GM21515 (cell line): Measurements from ENCODE around the gene CA5A.
"Not testable (repeated sequence)": the region's sequence is repeated elsewhere in the genome, so short reads cannot be mapped to it uniquely, and the experiment has no call there.

Experiments
- ATAC-seq: cut with Tn5 transposase; IDR thresholded peaks from one replicate; pipeline ENCODE4 v1.9.1; 2021; ENCODE audit not compliant: unreplicated experiment

The CA5A gene

DNA sequence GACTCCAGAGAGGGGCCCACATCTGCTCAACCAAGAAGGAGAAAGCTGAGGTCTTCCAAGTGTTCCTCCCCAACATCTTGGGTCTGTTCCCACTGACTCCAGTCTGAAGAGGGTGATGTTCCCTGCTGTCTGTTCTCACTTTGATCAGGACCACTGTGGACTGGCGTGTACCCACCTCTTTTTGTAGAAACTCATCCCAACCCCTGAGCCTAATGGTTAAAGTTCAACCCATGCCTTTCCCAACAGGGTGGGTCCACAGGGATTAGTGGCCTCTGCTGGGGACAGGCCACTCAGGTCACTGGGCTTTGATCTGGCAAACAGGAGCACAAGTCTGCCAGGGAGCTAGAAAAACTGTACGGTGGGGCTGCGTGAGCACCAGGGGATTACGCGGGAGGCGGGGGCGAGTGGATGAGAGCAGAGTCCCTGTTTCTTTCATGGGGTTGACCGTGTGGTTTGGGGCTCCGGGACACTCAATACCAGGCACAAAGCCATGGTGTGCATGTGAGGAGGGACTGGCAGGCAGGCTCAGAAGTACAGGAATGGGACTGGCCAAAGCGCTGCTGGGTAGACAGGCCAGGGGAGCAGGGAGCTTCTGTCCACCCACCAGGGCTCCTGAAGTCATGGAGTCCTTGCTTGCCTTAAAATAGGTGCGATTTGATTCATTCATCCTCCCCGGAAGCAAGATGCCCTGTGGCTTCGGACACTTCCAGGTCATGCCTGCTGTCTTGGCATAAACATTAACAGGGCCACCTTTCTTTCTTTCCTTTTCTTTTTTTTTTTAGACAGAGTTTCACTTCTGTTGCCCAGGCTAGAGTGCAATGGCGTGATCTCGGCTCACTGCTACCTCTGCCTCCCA lies at the start of gene CA5A:
TSS of gene CA5A (minus strand) at position 155 of the 856 bp plus-strand sequence. CDS start at position 76, 79 bp downstream.
- ATAC-seq, result no peak

DNA sequence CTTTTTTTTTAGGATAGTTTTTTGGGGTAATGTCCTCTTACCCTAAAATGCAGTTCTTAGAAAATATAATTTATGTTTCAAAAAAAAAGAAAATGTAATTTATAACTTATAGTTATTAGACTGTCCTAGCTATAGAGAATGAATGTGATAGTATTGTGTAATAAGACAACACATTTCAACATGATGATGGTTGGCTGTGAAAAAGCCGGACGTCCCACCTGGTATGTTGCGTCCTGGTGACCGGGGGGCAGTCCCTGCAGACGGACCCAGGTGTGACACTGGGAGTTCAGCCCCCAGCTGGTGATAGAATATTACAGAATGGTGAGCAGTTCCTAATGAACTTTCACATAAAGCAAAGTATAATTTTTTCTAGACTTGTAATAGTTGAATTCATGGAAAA lies 49.2 kb upstream of the CA5A start:
- not testable (repeated sequence) for ATAC-seq

DNA sequence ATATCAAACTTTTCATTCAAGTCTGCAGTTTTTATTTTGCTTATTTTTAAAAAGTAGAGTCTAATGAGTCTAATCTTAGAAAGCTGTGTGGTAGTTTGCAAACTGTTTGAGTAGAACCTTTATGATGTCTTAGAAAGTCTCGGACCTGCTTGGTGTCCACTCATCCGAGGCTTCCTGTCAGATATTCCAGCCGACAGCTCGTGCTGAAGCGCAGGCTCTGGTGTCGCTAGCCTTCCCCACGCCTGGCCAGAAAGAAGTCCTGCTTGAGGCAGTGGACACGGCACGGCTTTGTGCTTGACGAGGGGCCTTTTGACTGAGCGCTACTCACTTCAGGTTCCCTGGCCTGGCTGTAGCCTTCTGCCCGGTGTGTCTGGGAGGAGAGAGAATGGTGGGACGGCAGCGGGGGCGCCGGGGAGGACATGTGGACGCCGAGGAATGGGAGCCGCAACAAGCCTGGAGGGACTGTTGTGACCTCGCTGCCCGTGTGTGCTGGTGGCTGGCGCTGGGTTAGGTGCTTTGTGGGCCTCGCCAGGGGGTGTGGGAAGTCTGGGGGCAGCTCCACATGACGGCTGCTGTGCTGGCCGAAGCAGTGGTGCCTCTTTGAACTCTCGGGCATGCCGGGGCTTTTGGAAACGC lies 48.4 kb upstream of the CA5A start:
- no peak for ATAC-seq

DNA sequence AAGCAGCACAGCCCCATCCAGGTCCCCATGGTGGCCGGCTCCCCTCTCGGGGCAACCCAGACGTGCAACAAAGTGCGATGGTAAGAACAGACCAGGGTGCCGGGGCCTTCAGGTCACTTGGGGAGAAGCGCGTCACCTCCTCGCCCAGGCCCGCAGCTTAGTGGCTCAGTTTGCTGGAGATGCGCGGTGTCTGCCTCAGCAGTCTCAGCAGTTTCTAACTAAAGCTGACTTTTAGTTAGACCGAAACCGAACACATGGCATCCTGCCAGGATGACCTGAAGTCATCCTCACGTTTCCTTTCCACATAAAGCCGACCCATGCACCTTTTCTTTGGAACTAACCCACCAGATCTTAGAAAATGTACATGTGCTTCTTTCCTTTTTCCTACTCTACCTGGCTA lies 47.9 kb upstream of the CA5A start:
- not testable (repeated sequence) for ATAC-seq

DNA sequence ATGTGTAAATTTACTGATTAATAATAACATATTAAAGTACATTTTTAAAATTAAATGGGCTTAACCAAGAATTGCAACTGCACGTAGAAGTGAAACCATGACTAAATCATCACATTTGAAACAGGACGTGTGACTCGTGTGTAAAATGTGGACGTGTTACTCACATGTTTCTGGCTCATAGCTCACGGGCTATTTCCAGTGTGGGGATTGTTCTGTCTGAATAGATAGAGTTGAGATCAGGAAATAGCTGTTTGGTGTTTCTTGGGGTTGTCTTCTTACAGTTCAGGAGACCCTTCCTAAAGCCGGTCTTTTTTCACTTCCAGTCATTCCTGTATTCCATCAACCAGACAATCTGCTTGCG lies 47.4 kb upstream of the CA5A start:
- not testable (repeated sequence) for ATAC-seq

DNA sequence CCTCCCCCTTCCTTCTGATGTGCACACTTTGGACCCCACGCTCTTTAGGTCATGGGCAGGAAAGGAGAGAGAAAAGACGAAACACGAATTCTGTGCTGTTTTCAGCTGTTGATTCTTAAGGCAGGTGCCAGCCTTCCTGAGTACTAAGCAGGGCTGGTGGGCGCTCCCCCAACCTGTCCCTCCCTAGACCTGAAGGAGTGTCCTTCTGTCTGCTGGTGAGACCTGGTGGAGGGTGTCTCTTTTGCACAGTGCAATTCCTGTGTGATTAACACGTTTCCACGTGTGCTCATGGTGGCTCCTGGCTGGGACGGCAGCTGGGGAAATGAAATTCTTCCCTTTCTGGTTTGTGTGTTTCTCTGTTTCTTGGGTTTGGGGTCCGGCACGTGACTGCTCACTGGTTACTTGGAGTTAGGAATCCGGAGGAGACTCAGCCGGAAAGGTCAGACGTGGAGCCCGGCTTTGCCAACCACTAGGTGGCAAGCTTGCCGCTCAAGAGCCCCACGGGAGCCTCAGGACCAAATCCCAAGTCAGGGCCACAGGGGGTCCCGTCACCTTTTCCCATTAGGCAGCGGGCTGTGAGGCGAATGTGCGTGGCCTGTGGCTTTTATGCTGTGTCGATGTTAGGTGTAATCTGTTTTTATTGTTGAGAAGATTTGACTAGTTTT lies 46.9 kb upstream of the CA5A start:
- ATAC-seq, result not testable (repeated sequence)

DNA sequence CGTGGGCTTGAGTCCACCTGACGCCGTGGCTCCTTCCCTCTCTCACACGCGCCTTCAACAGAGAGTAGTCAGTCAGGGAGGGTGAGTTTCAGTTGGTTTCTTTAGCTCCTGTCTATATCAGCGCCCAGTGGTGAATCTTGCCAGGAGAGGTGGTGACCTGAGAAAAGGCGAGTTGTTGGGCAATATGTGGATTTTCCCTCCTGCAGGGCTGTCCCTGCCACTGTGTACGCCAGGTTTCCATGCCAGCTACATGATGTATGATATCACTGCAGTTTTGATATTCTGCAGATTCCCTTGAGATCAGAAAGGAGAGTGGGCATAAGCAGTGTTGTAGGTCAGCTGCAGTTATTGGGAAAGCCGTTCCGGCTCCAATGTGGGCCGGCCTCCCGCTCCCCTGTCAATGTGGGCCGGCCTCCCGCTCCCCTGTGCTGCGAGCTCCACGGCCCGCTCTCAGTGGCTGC lies 46.3 kb upstream of the CA5A start:
- ATAC-seq, result no peak

DNA sequence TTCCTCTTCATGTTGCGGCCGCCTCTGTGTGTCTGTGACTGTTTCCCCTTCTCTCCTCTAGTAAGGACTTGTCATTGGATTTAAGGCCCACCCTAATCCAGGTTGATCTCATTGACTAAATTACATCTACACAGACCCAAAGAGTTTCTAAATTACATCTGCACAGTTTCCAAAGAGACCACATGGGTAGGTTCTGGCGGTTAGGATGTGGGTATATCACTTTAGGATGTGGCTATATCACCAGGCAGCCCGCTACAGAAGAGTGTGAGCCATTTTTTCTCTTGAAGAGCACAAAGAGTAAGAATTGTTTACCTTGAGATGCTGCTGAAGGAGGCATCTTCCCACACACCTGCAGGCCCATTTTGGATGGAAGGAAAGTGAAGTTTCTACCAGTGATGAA lies 45.0 kb upstream of the CA5A start:
- not testable (repeated sequence) for ATAC-seq

DNA sequence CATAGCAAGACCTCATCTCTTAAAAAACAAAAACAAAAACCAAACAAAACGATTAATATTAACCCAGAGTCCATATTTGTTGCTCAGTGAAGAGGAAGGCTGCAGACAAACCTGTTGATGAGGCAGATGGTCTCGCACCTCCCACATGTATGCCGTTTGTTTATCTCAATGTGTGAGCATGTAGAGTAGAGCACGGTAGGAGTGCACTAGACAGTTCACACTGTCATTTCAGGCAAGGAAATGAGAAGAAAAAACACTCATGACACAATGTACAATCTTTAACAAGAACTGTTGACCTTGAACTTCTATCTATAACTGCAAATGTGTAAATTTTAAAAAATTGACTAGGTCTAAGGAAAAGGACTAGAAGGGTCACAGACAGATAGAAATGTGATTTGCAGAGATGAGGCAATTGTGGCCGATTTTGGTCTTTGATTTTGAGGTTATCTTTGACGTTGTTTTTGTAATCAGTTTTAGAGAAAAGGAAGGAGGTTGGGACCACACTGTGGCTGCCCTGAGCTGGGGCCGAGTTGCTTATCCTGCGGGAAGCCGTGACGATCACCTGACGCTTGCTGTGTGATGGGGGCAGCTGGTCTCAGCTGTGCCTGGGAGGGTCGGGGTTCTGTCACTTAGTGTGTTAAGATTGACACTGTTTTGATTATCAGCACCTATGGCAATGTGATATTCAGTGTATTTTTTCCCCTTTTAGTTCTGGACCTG lies 43.7 kb upstream of the CA5A start:
- ATAC-seq, result not testable (repeated sequence)

DNA sequence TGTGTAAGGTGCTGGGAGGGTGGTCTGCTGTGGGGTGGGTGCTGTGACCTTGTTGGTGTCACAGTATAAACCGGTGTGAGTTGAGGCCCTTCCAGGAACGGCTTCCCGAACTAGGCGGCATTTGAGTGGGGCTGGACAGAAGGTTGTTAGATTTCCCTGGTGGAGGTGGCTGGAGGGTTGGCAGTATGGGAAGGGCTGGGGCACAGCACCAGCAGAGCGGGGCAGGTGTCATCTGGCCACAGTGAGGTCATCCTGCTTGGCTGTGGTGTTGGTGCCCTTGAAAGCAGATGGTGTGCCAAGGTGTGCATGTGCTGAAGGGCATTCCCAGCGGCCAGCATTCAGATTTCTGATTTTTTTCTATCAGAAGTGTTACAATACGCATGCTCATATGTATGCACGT lies 43.0 kb upstream of the CA5A start:
- no peak for ATAC-seq

DNA sequence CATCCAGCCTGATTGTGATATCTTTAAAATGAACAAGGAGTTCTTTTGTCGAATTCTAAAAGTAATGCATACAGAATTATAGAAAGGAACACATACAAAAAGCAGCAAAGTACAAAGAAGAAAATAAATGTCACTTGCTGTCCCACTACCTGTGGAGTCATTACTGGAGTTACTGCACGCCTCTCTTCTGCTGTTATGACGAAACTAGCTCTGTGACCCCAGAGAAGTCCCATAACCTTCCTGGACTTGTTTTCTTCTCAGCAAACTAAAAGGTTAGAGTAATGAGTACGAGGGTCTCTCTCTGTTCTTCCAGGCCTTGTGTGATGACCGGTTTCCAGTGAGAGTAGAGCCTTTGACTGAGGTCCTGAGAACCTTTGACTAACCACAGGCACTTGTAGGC lies 41.8 kb upstream of the CA5A start:
- no peak for ATAC-seq

DNA sequence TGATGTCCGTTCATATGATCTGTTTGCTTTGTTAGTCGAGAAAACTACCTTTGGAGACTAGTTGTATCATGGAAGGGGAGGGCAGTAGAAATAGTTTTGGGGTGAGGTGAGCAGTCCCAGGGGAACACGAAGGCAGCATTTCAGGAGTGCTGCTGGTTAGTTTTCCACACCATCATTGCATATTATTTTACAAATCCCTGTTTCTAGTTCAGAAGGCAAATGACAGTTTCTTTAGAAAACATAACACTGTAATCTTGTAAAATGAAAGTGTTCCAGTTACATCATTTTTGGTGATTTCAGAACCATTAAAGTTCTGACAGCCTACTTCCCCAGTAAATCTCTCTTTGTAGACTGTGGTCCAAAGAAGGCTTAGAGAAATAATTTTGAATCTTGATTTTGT lies 40.3 kb upstream of the CA5A start:
- ATAC-seq, result no peak

DNA sequence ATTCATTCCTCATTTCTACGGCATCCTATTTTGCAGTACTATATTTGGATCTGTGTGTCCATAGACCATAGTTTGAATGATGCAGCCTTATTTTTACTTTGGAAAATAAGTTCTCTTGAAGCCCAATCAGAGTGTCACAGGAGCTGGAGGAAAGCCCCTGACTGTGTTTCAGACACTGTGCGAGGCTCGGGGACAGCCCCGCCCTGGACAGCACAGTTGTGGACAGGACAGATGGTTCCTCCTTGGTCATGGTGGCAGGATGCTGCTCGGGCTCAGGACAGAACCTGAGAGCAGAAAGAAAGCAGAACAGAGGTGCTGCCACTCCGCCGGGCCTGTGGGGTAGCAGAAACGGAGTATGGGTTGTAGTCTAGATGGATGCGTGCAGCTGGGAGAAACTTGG lies 37.8 kb upstream of the CA5A start:
- ATAC-seq, result no peak

DNA sequence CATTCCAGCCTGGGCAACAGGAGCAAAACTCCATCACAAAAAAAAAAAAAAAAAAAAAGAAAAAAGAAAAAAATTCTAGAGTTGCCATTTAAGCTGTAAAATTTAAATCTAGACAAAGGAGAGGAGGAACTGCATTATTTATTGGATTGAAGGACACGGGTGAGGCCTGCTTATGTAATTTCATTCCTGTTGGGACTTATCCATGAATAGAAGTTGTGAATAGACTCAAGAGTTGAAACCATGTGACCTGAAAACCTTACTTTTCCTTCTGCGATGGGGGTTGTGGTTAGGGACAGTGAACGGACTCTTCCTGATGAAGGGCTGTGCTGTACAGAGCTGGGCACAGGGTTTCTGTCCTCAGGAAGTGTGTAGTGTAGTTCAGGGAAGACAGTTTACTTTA lies 37.4 kb upstream of the CA5A start:
- ATAC-seq, result no peak

DNA sequence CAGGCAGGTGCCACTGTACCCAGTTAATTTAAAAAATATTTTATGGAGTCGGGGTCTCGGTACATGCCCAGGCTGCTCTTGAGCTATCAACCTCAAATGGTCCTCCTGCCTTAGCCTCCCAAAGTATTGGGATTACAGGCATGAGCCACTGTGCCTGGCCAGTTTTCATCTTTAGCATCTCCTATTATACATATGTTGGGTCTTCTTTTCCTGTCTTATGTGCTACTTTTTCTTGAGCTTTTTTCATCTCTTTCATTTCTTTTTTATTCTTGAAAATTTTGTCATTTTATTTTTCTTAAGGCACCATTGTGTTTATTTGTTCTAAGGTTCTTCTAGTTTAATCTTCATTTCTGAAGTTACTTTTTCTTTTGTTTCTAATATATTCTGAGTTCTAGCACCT lies 35.6 kb upstream of the CA5A start:
- ATAC-seq, result no peak

DNA sequence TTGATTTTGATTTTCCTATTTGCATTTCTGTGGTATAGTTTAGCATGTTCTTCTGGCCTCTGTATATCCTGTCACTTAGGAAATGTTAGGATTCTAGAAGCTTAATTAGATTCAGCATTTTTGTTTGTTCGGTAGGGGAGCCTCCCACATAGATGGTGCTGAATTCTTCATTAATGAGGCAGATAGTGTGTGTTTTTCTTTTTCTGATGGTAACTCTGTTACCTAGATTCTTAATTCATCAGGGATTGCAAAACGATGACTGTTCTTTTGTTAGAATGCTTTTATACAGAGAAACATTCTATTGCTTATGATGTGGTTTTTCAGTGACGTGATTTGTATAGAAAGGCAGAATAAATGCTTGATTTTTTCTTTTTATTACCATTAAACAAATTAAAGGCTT lies 33.9 kb upstream of the CA5A start:
- no peak for ATAC-seq

DNA sequence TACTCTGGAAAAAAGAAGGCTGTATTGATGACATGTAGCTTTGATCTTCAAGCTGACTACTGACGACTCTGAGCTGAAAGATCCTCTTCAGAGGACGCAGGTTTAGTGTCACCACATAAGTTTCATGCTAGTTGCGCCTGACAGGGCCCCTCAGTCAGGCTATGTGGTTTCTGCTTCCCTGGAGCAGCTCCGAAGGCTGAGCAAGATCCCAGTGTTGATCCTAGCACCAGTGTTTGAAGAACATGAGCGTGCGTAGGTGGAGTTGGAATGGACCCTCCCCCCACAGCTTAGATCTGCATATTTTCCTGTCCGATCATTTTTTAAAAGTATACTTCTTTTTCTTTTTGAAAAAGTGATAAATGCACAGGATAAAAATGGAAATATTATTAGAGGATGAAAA lies 32.2 kb upstream of the CA5A start:
- no peak for ATAC-seq

DNA sequence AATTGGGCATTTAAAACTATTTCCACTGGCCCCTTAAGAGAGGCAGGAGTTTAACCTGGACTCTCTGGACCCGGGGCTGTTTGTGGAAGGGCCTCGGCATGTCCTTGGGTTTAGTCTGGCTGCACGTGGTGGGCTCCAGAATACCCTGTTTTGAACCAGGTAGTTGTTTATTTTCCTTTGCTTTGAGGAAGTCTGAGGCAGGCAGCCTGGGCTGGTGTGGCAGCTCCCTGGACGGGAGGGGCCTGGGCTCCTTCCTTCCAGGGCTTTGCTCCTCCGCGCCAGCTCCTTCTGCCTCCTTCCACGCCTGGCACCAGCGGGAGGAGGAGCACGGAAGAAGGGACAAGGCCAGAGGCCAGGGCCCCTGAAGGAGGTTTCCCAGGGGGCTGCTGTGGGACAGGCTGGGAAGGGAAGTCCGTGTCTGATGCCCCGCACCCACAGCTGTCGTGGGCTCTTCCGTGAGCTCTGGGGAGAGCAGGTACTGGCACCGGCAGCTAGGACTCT lies 30.4 kb upstream of the CA5A start:
- no peak for ATAC-seq

DNA sequence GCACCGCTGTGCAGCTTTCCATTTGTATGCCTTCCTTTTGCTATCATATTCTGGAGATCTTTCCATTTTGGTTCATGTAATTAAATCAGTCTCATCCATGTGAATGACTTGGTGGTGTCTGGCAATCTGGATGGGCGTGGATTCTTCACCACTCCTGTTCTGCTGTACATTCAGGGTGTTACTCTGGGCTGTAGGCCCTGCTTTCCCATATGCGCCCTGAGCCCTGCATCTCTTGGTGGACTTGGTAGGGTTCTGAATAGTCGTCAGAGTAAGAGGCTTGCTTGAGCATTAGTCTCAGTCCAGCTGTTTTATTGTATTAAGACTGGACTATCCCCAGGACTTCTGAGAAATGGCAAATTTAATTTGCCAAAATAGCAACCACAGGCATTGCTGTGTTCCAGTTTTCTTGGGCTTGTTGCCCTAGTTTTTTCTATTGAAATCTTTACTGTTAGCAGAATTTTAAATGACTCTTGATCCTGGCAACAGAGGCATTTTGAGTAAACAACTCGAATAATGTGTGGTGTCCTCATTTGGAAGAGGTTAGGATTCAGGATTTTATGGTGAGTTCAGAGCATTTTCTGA lies 29.8 kb upstream of the CA5A start:
- ATAC-seq, result no peak

DNA sequence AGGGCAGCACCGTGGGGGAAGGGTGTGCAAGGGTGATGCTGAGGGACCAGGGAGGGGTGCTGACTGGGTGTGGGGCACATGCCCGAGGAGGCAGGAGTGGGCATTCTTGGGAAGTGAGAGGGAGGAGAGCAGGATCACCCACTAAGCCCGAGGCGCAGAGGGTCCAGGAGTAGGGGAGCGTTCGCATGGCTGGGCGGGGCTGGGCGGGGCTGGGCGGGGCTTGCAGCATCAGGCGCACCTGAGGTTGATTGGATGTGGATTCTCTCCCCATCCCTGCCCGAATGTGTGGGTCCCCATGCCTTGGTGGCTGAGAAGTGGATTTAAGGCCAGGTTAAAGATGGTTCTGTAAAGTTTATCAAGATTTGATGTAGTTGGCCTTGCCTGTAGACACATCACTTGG lies 29.1 kb upstream of the CA5A start:
- ATAC-seq, result no peak
